ENCODE results near the gene ZCCHC12. TPM values are rescaled to one million over a fixed set of nuclear protein-coding genes. Genes with fewer than 3 reads are reported as not detected.

ZCCHC12 gene
- polyA plus RNA-seq, 1 donor (not counting 4 experiments of a cell fraction or from before 2014, with no cell fraction given), result not detected

GRCh38 chrX:118853596-118853995 lies 30.0 kb downstream of the ZCCHC12 start:
- no peaks in the 10 kb centered on the region for H3K36me3 ChIP-seq (ENCODE audit: control insufficient read depth in 2 of 2, extremely low read depth in 1 of 2, insufficient read depth in 2 of 2, low read length in 2 of 2)
- H4K20me1 ChIP-seq (ENCODE audit: control insufficient read depth, extremely low read depth, insufficient read depth, low read length), result no peaks in the 10 kb centered on the region
- no peaks in the 10 kb centered on the region for H3K9me1 ChIP-seq (ENCODE audit: control insufficient read depth, extremely low read depth, insufficient read depth, low read length)
- FAIRE-seq (no peak), DNase-seq (ENCODE audit: low read depth, low spot score) (no peak)
- no peak overlapping the region for H3K9ac ChIP-seq (ENCODE audit: control insufficient read depth, extremely low read depth, insufficient read depth, low read length)
- H2AFZ ChIP-seq (ENCODE audit: control insufficient read depth, low read length), result no peak overlapping the region
- dilution Hi-C loops (cut with MboI; ENCODE audit: extremely low pct_ligation_motif_present, low sequenced_read_pairs), result no loop called here
- no peaks in the 10 kb centered on the region for H3K27me3 ChIP-seq (ENCODE audit: control insufficient read depth, extremely low read depth, insufficient read depth, low read length)
- no peaks in the 10 kb centered on the region for H3K4me1 ChIP-seq (ENCODE audit: control insufficient read depth, extremely low read depth, insufficient read depth, low read length)
- H3K4me2 ChIP-seq (ENCODE audit: control insufficient read depth, extremely low read depth, insufficient read depth, low read depth, low read length), result no peak overlapping the region
- H3K9me3 ChIP-seq (ENCODE audit: control insufficient read depth, low read depth, low read length), result no peaks in the 10 kb centered on the region
- no peak overlapping the region for H3K4me3 ChIP-seq (ENCODE audit: control insufficient read depth in 2 of 3, extremely low read depth in 1 of 3, insufficient read depth in 2 of 3, low read depth in 1 of 3, low read length in 3 of 3)
- TF ChIP-seq EZH2 (IDR thresholded peaks at IDR 0.05; ENCODE audit: low read length), result no peak
- TF ChIP-seq CTCF (optimal IDR thresholded peaks at IDR 0.05 in 1 of 3, IDR thresholded peaks at IDR 0.05 in 1 of 3, conservative IDR thresholded peaks at IDR 0.05 in 1 of 3; ENCODE audit: extremely low read depth in 1 of 3, insufficient read depth in 2 of 3, low read length in 3 of 3), result no peak
- no peaks in the 10 kb centered on the region for H3K79me2 ChIP-seq (ENCODE audit: control insufficient read depth, insufficient read depth, low read length)
- no peak overlapping the region for H3K27ac ChIP-seq (ENCODE audit: control insufficient read depth, insufficient read depth, low read length)

- H3K36me3 ChIP-seq (ENCODE audit: control insufficient read depth in 2 of 2, extremely low read depth in 1 of 2, insufficient read depth in 2 of 2, low read length in 2 of 2), result no peaks in the 10 kb centered on the region
- no peak overlapping the region for H2AFZ ChIP-seq (ENCODE audit: control insufficient read depth, low read length)
- H3K79me2 ChIP-seq (ENCODE audit: control insufficient read depth, insufficient read depth, low read length), result no peaks in the 10 kb centered on the region
- H4K20me1 ChIP-seq (ENCODE audit: control insufficient read depth, extremely low read depth, insufficient read depth, low read length), result no peaks in the 10 kb centered on the region
- H3K9me3 ChIP-seq (ENCODE audit: control insufficient read depth, low read depth, low read length), result no peaks in the 10 kb centered on the region
- no peak overlapping the region for H3K4me2 ChIP-seq (ENCODE audit: control insufficient read depth, extremely low read depth, insufficient read depth, low read depth, low read length)
- DNase-seq (ENCODE audit: low read depth, low spot score) (no peak), FAIRE-seq (no peak)
- dilution Hi-C loops (cut with MboI; ENCODE audit: extremely low pct_ligation_motif_present, low sequenced_read_pairs), result no loop called here
- TF ChIP-seq CTCF (optimal IDR thresholded peaks at IDR 0.05 in 1 of 3, IDR thresholded peaks at IDR 0.05 in 1 of 3, conservative IDR thresholded peaks at IDR 0.05 in 1 of 3; ENCODE audit: extremely low read depth in 1 of 3, insufficient read depth in 2 of 3, low read length in 3 of 3) (no peak), EZH2 (IDR thresholded peaks at IDR 0.05; ENCODE audit: low read length) (no peak)
- H3K4me1 ChIP-seq (ENCODE audit: control insufficient read depth, extremely low read depth, insufficient read depth, low read length), result no peaks in the 10 kb centered on the region
- no peak overlapping the region for H3K4me3 ChIP-seq (ENCODE audit: control insufficient read depth in 2 of 3, extremely low read depth in 1 of 3, insufficient read depth in 2 of 3, low read depth in 1 of 3, low read length in 3 of 3)
- no peaks in the 10 kb centered on the region for H3K9me1 ChIP-seq (ENCODE audit: control insufficient read depth, extremely low read depth, insufficient read depth, low read length)
- H3K27me3 ChIP-seq (ENCODE audit: control insufficient read depth, extremely low read depth, insufficient read depth, low read length), result no peaks in the 10 kb centered on the region
- no peak overlapping the region for H3K9ac ChIP-seq (ENCODE audit: control insufficient read depth, extremely low read depth, insufficient read depth, low read length)
- H3K27ac ChIP-seq (ENCODE audit: control insufficient read depth, insufficient read depth, low read length), result no peak overlapping the region
These were observed 32.2 kb downstream of the ZCCHC12 start for GRCh38 chrX:118855681-118856310.
